Measurements from ENCODE around the gene LTBP1. TPM values are rescaled to one million over a fixed set of nuclear protein-coding genes. Genes with fewer than 3 reads are reported as not detected.

The LTBP1 gene
- total RNA-seq, 1 experiment from 2014 or later: 119 TPM

DNA sequence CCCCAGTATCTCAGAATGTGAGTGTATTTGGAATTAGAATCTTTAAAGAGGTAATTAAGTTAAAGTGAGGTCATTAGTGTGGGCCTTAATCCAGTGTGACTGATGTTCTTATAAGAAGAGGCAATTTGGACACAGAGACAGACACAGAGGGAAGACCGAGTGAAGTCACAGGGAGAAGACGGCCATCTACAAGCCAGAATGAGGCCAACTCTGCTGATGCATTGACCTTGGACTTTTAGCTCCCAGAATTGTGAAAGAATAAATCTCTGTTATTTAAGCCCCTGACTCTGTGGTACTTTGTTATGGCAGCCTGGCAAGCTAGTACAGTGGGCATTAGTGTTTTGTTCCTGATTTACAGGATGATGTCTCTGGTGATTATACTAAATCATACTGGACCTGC, 64.6 kb downstream of the LTBP1 start:
- Mint-ChIP-seq H3K4me3 (ENCODE audit: unreplicated experiment) (no peak overlapping the region), H3K27me3 (ENCODE audit: insufficient read depth, unreplicated experiment) (no peaks in the 10 kb centered on the region), H3K9me3 (ENCODE audit: unreplicated experiment) (no peaks in the 10 kb centered on the region), H3K36me3 (ENCODE audit: insufficient read depth, unreplicated experiment) (no peaks in the 10 kb centered on the region), H3K4me1 (ENCODE audit: insufficient read depth, unreplicated experiment) (peaks cover 29% of the 10 kb centered on the region), H3K27ac (ENCODE audit: low read depth, unreplicated experiment) (no peak overlapping the region)
- TF ChIP-seq, protein P1, sequence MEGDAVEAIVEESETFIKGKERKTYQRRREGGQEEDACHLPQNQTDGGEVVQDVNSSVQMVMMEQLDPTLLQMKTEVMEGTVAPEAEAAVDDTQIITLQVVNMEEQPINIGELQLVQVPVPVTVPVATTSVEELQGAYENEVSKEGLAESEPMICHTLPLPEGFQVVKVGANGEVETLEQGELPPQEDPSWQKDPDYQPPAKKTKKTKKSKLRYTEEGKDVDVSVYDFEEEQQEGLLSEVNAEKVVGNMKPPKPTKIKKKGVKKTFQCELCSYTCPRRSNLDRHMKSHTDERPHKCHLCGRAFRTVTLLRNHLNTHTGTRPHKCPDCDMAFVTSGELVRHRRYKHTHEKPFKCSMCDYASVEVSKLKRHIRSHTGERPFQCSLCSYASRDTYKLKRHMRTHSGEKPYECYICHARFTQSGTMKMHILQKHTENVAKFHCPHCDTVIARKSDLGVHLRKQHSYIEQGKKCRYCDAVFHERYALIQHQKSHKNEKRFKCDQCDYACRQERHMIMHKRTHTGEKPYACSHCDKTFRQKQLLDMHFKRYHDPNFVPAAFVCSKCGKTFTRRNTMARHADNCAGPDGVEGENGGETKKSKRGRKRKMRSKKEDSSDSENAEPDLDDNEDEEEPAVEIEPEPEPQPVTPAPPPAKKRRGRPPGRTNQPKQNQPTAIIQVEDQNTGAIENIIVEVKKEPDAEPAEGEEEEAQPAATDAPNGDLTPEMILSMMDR (IDR thresholded peaks at IDR 0.05; ENCODE audit: unreplicated experiment): no peak
- intact Hi-C loops (cut with micrococcal nuclease): no loop called here
- no peak for DNase-seq (ENCODE audit: unreplicated experiment)
- ChIA-PET POLR2A (no interaction called here), CTCF (interaction anchor here (0.6 kb wide), 1 partner anchor 343 kb away, joined by 3 read pairs; no protein-coding TSS in a partner anchor)
- no TSS peak for BruUV-seq (replicated peaks)

DNA sequence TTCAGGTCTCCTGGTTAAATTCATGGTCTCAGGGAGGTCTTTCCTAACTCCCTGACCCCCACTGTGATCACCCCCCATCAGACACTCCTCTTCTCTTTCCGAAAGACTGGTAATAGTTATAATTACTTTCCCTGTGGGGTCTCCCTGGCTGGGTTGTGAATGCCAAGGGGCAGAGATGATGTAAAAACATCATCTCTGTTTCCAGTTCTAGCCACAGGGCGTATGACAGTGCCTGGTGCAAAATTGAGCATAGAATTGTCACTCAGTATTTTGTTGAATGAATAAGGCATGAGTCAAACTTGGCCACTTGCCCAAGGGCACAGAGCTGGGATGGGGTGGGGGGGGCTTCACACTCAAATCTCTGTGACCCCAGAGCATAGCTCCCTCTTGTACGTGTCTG, 65.2 kb downstream of the LTBP1 start:
- H3K4me3 Mint-ChIP-seq (ENCODE audit: unreplicated experiment): no peak overlapping the region
- H3K9me3 Mint-ChIP-seq (ENCODE audit: unreplicated experiment): no peaks in the 10 kb centered on the region
- DNase-seq (ENCODE audit: unreplicated experiment): peak; percentile 30
- POLR2A ChIA-PET: no interaction called here
- CTCF ChIA-PET: interaction anchor here (0.6 kb wide), 1 partner anchor 342 kb away, joined by 3 read pairs; no protein-coding TSS in a partner anchor
- TF ChIP-seq, protein P1 (IDR thresholded peaks at IDR 0.05; ENCODE audit: unreplicated experiment): no peak
- H3K36me3 Mint-ChIP-seq (ENCODE audit: insufficient read depth, unreplicated experiment): no peaks in the 10 kb centered on the region
- H3K27me3 Mint-ChIP-seq (ENCODE audit: insufficient read depth, unreplicated experiment): no peaks in the 10 kb centered on the region
- no peak overlapping the region for H3K27ac Mint-ChIP-seq (ENCODE audit: low read depth, unreplicated experiment)
- no TSS peak for BruUV-seq (replicated peaks)
- intact Hi-C loops (cut with micrococcal nuclease): no loop called here
- peaks cover 29% of the 10 kb centered on the region for H3K4me1 Mint-ChIP-seq (ENCODE audit: insufficient read depth, unreplicated experiment)

DNA sequence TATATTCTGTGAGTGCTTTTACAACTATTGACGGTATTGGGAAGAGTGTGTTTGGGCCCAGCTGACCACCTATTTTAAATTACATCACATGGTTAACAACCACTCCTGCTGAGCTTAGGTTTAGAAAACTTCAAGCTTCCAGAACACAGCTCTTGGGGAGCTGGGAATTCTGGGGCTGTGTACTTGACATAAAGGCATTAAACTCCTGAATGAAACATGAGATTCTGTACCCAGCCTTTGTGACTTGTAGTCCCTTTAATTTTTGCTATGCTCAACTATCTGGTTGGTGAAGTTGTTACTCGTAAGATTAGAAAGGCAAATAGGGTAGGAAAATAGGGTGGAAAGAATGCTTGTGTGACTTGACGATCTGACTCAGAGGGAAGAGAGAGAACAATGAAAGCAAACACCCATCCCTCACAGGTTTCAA, 66.9 kb downstream of the LTBP1 start:
- intact Hi-C loops (cut with micrococcal nuclease): no loop called here
- H3K4me3 Mint-ChIP-seq (ENCODE audit: unreplicated experiment): no peak overlapping the region
- ChIA-PET POLR2A (interaction anchor here (0.6 to 0.7 kb wide), 3 partner anchors 17 to 159 kb away, joined by 3 to 4 read pairs (median 3); no protein-coding TSS in a partner anchor), CTCF (interaction anchor here (0.6 to 0.7 kb wide), 2 partner anchors 224 to 368 kb away, joined by 3 read pairs; no protein-coding TSS in a partner anchor)
- H3K9me3 Mint-ChIP-seq (ENCODE audit: unreplicated experiment): no peaks in the 10 kb centered on the region
- DNase-seq (ENCODE audit: unreplicated experiment): no peak
- peaks cover 29% of the 10 kb centered on the region for H3K4me1 Mint-ChIP-seq (ENCODE audit: insufficient read depth, unreplicated experiment)
- BruUV-seq (replicated peaks): no TSS peak
- TF ChIP-seq, protein P1 (IDR thresholded peaks at IDR 0.05; ENCODE audit: unreplicated experiment): no peak
- no peaks in the 10 kb centered on the region for H3K36me3 Mint-ChIP-seq (ENCODE audit: insufficient read depth, unreplicated experiment)
- H3K27me3 Mint-ChIP-seq (ENCODE audit: insufficient read depth, unreplicated experiment): no peaks in the 10 kb centered on the region
- peak overlapping the region; percentile 71 for H3K27ac Mint-ChIP-seq (ENCODE audit: low read depth, unreplicated experiment)

DNA sequence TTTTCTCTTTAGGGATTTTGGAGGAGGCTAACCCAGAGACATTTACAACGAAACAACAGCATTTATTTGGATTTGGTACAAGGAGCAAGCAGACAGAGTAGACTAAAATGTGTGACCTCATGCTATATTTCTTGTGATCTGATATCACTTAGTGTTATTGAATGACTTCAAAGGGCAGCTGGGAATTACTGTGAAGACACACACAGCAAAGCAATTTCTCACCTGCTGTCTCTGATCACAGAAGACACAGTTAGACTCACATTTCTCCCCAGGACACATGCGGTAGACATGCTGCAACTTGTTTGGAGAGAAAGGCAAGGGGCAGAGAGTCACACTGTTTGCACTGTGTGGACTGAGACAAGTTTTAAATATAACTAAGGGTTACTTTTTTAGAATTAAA, 67.5 kb downstream of the LTBP1 start:
- Mint-ChIP-seq H3K4me1 (ENCODE audit: insufficient read depth, unreplicated experiment) (peaks cover 29% of the 10 kb centered on the region), H3K27ac (ENCODE audit: low read depth, unreplicated experiment) (peak overlapping the region; percentile 71), H3K36me3 (ENCODE audit: insufficient read depth, unreplicated experiment) (no peaks in the 10 kb centered on the region), H3K27me3 (ENCODE audit: insufficient read depth, unreplicated experiment) (no peaks in the 10 kb centered on the region), H3K9me3 (ENCODE audit: unreplicated experiment) (no peaks in the 10 kb centered on the region), H3K4me3 (ENCODE audit: unreplicated experiment) (peak overlapping the region; percentile 35)
- CTCF ChIA-PET: no interaction called here
- no TSS peak for BruUV-seq (replicated peaks)
- POLR2A ChIA-PET: interaction anchor here (0.6 kb wide), 2 partner anchors 45 to 159 kb away, joined by 3 to 4 read pairs; no protein-coding TSS in a partner anchor
- TF ChIP-seq, protein P1 (IDR thresholded peaks at IDR 0.05; ENCODE audit: unreplicated experiment): no peak
- intact Hi-C loops (cut with micrococcal nuclease): no loop called here
- peak; percentile 70 for DNase-seq (ENCODE audit: unreplicated experiment)

Measured in MCF 10A (cell line).